Right ventricle myocardium inferior (tissue), 1 donor: Measurements from ENCODE around the gene NPSR1. TPM values are rescaled to one million over a fixed set of nuclear protein-coding genes. Genes with fewer than 3 reads are reported as not detected.
A peak's percentile ranks its signal among the peaks of the same experiment; 100 is the strongest.

ENCODE experiments used
- ATAC-seq: fragments of 200-7000 bp; cut with Tn5 transposase; one replicate; pipeline ENCODE4 v1.9.1; 2020; ENCODE audit warnings: mild to moderate bottlenecking, moderate library complexity
- DNase-seq: peaks from one replicate; pipeline ENCODE4 v3.0.0; 2021; ENCODE audit errors: missing footprints
- intact Hi-C: fragments of 100-400 bp; cut with DNase I; formaldehyde crosslinking; loops from one replicate; pipeline ENCODE4 v1.11.0; 2022
- total RNA-seq: library from RNA; stranded (reverse); fragmentation: NEBNext Ultra II Directional; extraction: Animal tissue kit (Norgen Biotek cat#: 25700); gene quantifications from one replicate; pipeline ENCODE4 v1.2.1, GENCODE V29; 2021
- donor health status: DM: no; HTN: yes; CAD: no; lungs with severe emphysema.

The NPSR1 gene
- total RNA-seq, 1 donor from 2014 or later, result not detected

- DNase-seq (no peak), ATAC-seq (no peak)
- intact Hi-C loops, result no loop called here
These were observed 51.8 kb downstream of the NPSR1 start for GRCh38 chr7:34709771-34710170.

- no peak for DNase-seq
- intact Hi-C loops, result no loop called here
- peak; percentile 54 for ATAC-seq
These were observed 60.8 kb downstream of the NPSR1 start for GRCh38 chr7:34718867-34719266.

GRCh38 chr7:34719636-34720035 lies 61.6 kb downstream of the NPSR1 start:
- intact Hi-C loops, result no loop called here
- ATAC-seq, result no peak
- DNase-seq, result no peak

- DNase-seq, result no peak
- intact Hi-C loops, result no loop called here
- no peak for ATAC-seq
These were observed 62.3 kb downstream of the NPSR1 start for GRCh38 chr7:34720289-34720688.

GRCh38 chr7:34723338-34723737 lies 65.3 kb downstream of the NPSR1 start:
- intact Hi-C loops, result no loop called here
- DNase-seq (no peak), ATAC-seq (no peak)

- DNase-seq, result no peak
- intact Hi-C loops, result no loop called here
- no peak for ATAC-seq
These were observed 66.0 kb downstream of the NPSR1 start for GRCh38 chr7:34723866-34724490.

GRCh38 chr7:34726221-34726620 lies 68.2 kb downstream of the NPSR1 start:
- DNase-seq, result no peak
- intact Hi-C loops, result no loop called here
- ATAC-seq, result no peak

GRCh38 chr7:34727464-34727995 lies 69.5 kb downstream of the NPSR1 start:
- intact Hi-C loops, result no loop called here
- no peak for DNase-seq
- no peak for ATAC-seq

- DNase-seq (no peak), ATAC-seq (no peak)
- intact Hi-C loops, result no loop called here
These were observed 70.1 kb downstream of the NPSR1 start for GRCh38 chr7:34728156-34728555.

GRCh38 chr7:34734771-34735170 lies 76.8 kb downstream of the NPSR1 start:
- ATAC-seq (no peak), DNase-seq (no peak)
- intact Hi-C loops, result no loop called here

- ATAC-seq, result no peak
- intact Hi-C loops, result no loop called here
- no peak for DNase-seq
These were observed 77.5 kb downstream of the NPSR1 start for GRCh38 chr7:34735526-34735925.

GRCh38 chr7:34739651-34740300 lies 81.8 kb downstream of the NPSR1 start:
- intact Hi-C loops, result no loop called here
- DNase-seq, result no peak
- ATAC-seq, result no peak

GRCh38 chr7:34740840-34741239 lies 82.8 kb downstream of the NPSR1 start:
- no peak for DNase-seq
- no peak for ATAC-seq
- intact Hi-C loops, result no loop called here

- intact Hi-C loops, result no loop called here
- ATAC-seq (no peak), DNase-seq (no peak)
These were observed 89.3 kb downstream of the NPSR1 start for GRCh38 chr7:34747176-34747781.

GRCh38 chr7:34747867-34748727 lies 90.1 kb downstream of the NPSR1 start:
- peak; percentile 95 for ATAC-seq
- intact Hi-C loops, result no loop called here
- DNase-seq, result peak; percentile 78

- ATAC-seq (no peak), DNase-seq (no peak)
- intact Hi-C loops, result no loop called here
These were observed 90.7 kb downstream of the NPSR1 start for GRCh38 chr7:34748728-34749089.

GRCh38 chr7:34749446-34749845 lies 91.4 kb downstream of the NPSR1 start:
- ATAC-seq, result no peak
- intact Hi-C loops, result no loop called here

GRCh38 chr7:34750209-34750608 lies 92.2 kb downstream of the NPSR1 start:
- no peak for DNase-seq
- no peak for ATAC-seq
- intact Hi-C loops, result loop anchor here (10.0 kb wide), 1 partner anchor 285 kb away; the partner anchor contains the start of gene DPY19L1

More at GRCh38 chr7:34749446-34749845, 91.4 kb downstream of the NPSR1 start:
- DNase-seq, result no peak

- intact Hi-C loops, result loop anchor here (10.0 kb wide), 1 partner anchor 284 kb away; the partner anchor contains the start of gene DPY19L1
- DNase-seq (no peak), ATAC-seq (no peak)
These were observed 92.6 kb downstream of the NPSR1 start for GRCh38 chr7:34750636-34751035.
